HepG2 (cell line): Measurements from ENCODE around the gene RPL38. TPM values are rescaled to one million over a fixed set of nuclear protein-coding genes. Genes with fewer than 3 reads are reported as not detected.

ENCODE experiments used
- ATAC-seq: fragments of 200-7000 bp; cut with Tn5 transposase; 3 replicates; pipeline ENCODE4 v1.9.1; 2020; ENCODE audit warnings: mild to moderate bottlenecking, moderate library complexity
- BruUV-seq: library from RNA; stranded (reverse); fragments of 400-500 nt; replicated peaks from 2 replicates; lab custom pipeline; 2021; lab: Mats Ljungman, UMichigan
- CTCF ChIA-PET: fragments of 300-600 bp; formaldehyde crosslinking; extraction: SDS; loops from one replicate; lab custom pipeline; 2021; ENCODE audit warnings: low total read pairs, inconsistent platforms, low intra/inter-chr PET ratio; lab: Yijun Ruan, JAX
- POLR2A ChIA-PET: fragments of 350-600 bp; sonication (Branson Sonifier 250); formaldehyde crosslinking; loops from one replicate; lab custom pipeline; 2020; ENCODE audit warnings: antibody characterized with exemption, inconsistent platforms; lab: Yijun Ruan, JAX
- DNase-seq: peaks from one replicate; pipeline ENCODE4 v3.0.0-alpha.2; 2015; ENCODE audit warnings: low spot score
- FAIRE-seq: peaks from 3 replicates; lab custom pipeline; 2011; peaks lifted over from hg19 to GRCh38; lab: Jason Lieb, UNC
- H2AFZ ChIP-seq: one replicate; pipeline ENCODE4 v1.6.1; 2011; ENCODE audit warnings: low read length, inconsistent platforms
- H3K27ac ChIP-seq: fragments of 300-600 bp; 3 replicates; pipeline ENCODE4 v1.8.0; 2011; ENCODE audit warnings: mixed run types, mild to moderate bottlenecking, mixed read lengths, low read length, inconsistent platforms; ENCODE audit not compliant: insufficient read depth; ENCODE audit errors: extremely low read length
- H3K27me3 ChIP-seq, 2 experiments: fragments of 200-600 bp in 1 of 2; 2 replicates in 1 of 2; 3 replicates in 1 of 2; pipeline versions ENCODE4 v1.6.0 to v1.8.0; 2011; ENCODE audit warnings: low read length in 2 of 2, mild to moderate bottlenecking in 2 of 2, moderate library complexity in 2 of 2, inconsistent platforms in 1 of 2; ENCODE audit not compliant: insufficient read depth in 2 of 2, control insufficient read depth in 1 of 2
- H3K36me3 ChIP-seq, 2 experiments: fragments of 200-600 bp in 1 of 2; replicated peaks in 1 of 2; 2 replicates in 1 of 2; 3 replicates in 1 of 2; pipeline versions ENCODE4 v1.5.1 to v1.8.0; 2011; ENCODE audit warnings: low read length in 2 of 2, inconsistent platforms in 1 of 2; ENCODE audit not compliant: insufficient read depth in 2 of 2, control insufficient read depth in 1 of 2
- H3K4me1 ChIP-seq: 2 replicates; pipeline ENCODE4 v1.5.1; 2012; ENCODE audit warnings: low read length, inconsistent platforms; ENCODE audit not compliant: insufficient read depth
- H3K4me2 ChIP-seq: 2 replicates; pipeline ENCODE4 v1.6.0; 2011; ENCODE audit warnings: low read depth, low read length, inconsistent platforms
- H3K4me3 ChIP-seq, 3 experiments: fragments of 200-600 bp in 1 of 3; sonication (generic), shearing (Covaris generic) in 1 of 3; replicated peaks in 1 of 3; 2 replicates each; pipeline ENCODE4 v1.5.1; 2011 to 2016; ENCODE audit warnings: low read length in 3 of 3, inconsistent platforms in 2 of 3, low read depth in 2 of 3, mild to moderate bottlenecking in 2 of 3, control low read depth in 1 of 3, mixed read lengths in 1 of 3; ENCODE audit not compliant: insufficient read depth in 1 of 3
- H3K79me2 ChIP-seq: one replicate; pipeline ENCODE4 v1.6.1; 2011; ENCODE audit warnings: low read length, inconsistent platforms; ENCODE audit not compliant: insufficient read depth
- H3K9ac ChIP-seq: 2 replicates; pipeline ENCODE4 v1.6.0; 2011; ENCODE audit warnings: mild to moderate bottlenecking, low read depth, low read length, inconsistent platforms; ENCODE audit not compliant: insufficient read depth
- H3K9me3 ChIP-seq: 2 replicates; pipeline ENCODE4 v1.5.1; 2012; ENCODE audit warnings: mild to moderate bottlenecking, low read length
- H4K20me1 ChIP-seq: 2 replicates; pipeline ENCODE4 v1.6.0; 2011; ENCODE audit warnings: inconsistent platforms, mild to moderate bottlenecking, low read length, moderate library complexity; ENCODE audit not compliant: insufficient read depth
- NCOA5 ChIP-seq: sonication (generic); formaldehyde crosslinking; IDR thresholded peaks from 2 replicates; pipeline ENCODE4 v1.4.0; 2020; ENCODE audit warnings: missing genetic modification reagents
- PRPF4 ChIP-seq: fragments of 200-400 bp; formaldehyde crosslinking; IDR thresholded peaks from 2 replicates; pipeline ENCODE4 v1.6.1; 2016; ENCODE audit warnings: low read length, low read depth; ENCODE audit not compliant: poor library complexity, severe bottlenecking
- RBM22 ChIP-seq: fragments of 200-400 bp; formaldehyde crosslinking; optimal IDR thresholded peaks from 2 replicates; pipeline ENCODE3; 2017; ENCODE audit warnings: mild to moderate bottlenecking, low read length, moderate library complexity
- U2AF1 ChIP-seq: fragments of 200-400 bp; formaldehyde crosslinking; optimal IDR thresholded peaks from 2 replicates; pipeline ENCODE3; 2017; ENCODE audit warnings: mild to moderate bottlenecking, low read depth, low read length
- WGBS: methylation state at CpG from one replicate; pipeline ENCODE4 v1.1.6; 2017; ENCODE audit warnings: low lambda C conversion rate; 5-methylcytosine and 5-hydroxymethylcytosine counted together
- in situ Hi-C: cut with HindIII; loops from 2 replicates; pipeline ENCODE4 v1.10.0; 2017; ENCODE audit warnings: low pct_unique_long_range_greater_than_20kb; ENCODE audit not compliant: extremely low pct_ligation_motif_present
- intact Hi-C: fragments of 100-400 bp; cut with micrococcal nuclease; formaldehyde crosslinking; loops from one replicate; pipeline ENCODE4 v1.10.0; 2022; ENCODE audit not compliant: unreplicated experiment
- polyA plus RNA-seq, 8 experiments: library from polyadenylated mRNA; depleted of rRNA in 3 of 8; stranded (reverse) in 7 of 8; unstranded in 1 of 8; fragments of >200 nt; fragmentation: Illumina TruSeq in 4 of 8; extraction: Trizol in 4 of 8; gene quantifications; 2 replicates each; pipeline versions ENCODE4 v1.2.1 to v1.2.3, GENCODE V29; 2011 to 2016; ENCODE audit warnings: low read depth in 4 of 8, missing spikeins in 1 of 8, mixed read lengths in 1 of 8; ENCODE audit not compliant: insufficient read depth in 1 of 8
- total RNA-seq, 5 experiments: library from RNA; depleted of rRNA; stranded (reverse); fragments of >200 nt; fragmentation: Illumina TruSeq; extraction: Trizol; gene quantifications; 2 replicates each; pipeline ENCODE4 v1.2.3, GENCODE V29; 2016; ENCODE audit warnings: low read depth in 1 of 5
- TF ChIP-seq, protein P1 (sequence below): sonication (generic); formaldehyde crosslinking; IDR thresholded peaks from 2 replicates; pipeline ENCODE4 v1.4.0; 2020; ENCODE audit warnings: missing genetic modification reagents
- TF ChIP-seq, protein P2 (sequence below): sonication (generic); formaldehyde crosslinking; IDR thresholded peaks from 2 replicates; pipeline ENCODE4 v1.4.0; 2020; ENCODE audit warnings: missing genetic modification reagents
- TF ChIP-seq, protein P3 (sequence below): sonication (generic); formaldehyde crosslinking; IDR thresholded peaks from 2 replicates; pipeline ENCODE4 v1.4.0; 2020; ENCODE audit warnings: missing genetic modification reagents
- TF ChIP-seq, protein P4 (sequence below): IDR thresholded peaks from 2 replicates; pipeline ENCODE4 v1.6.1; 2016; ENCODE audit warnings: mild to moderate bottlenecking

Gene RPL38
- total and polyA plus RNA-seq, 2 of the 13 experiments (the other 11 are each of a cell fraction or from before 2014, with no cell fraction given): 2,370 to 2,372 TPM

DNA sequence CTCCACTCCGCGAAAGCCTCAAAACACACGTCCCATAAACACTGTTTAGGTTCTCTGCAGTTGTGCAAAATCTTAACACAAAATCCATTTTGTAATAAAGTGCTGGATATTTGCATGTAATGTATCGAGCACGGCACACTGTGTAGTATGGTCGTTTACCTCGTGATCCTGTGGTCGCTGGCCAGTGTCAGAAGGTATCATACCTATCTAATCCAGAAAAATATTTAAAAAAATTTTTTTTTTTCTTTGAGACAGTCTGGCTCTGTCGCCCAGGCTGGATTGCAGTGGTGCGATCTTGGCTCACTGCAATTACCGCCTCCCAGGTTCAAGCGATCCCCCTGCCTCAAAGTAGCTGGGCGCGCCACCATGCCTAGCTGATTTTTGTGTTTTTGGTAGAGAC, 996 bp downstream of the RPL38 start:
- FAIRE-seq: no peak
- in situ Hi-C loops: no loop called here
- DNase-seq: no peak
- H3K27me3 ChIP-seq: peaks cover 18 to 41% of the 10 kb centered on the region in 2 experiments
- H2AFZ ChIP-seq: no peak overlapping the region
- H3K9ac ChIP-seq: peak overlapping the region; percentile 99
- no peak for ATAC-seq
- H3K79me2 ChIP-seq: peaks cover 47% of the 10 kb centered on the region
- peaks cover 25 to 42% of the 10 kb centered on the region in 2 experiments for H3K36me3 ChIP-seq
- no peaks in the 10 kb centered on the region for H3K9me3 ChIP-seq
- peak overlapping the region; percentile 78 for H3K27ac ChIP-seq
- peaks cover 28% of the 10 kb centered on the region for H3K4me1 ChIP-seq
- TF ChIP-seq U2AF1 (peak; percentile 11), NCOA5 (CRISPR knock-in tag) (no peak), PRPF4 (peak; percentile 49)
- TF ChIP-seq, protein P1, sequence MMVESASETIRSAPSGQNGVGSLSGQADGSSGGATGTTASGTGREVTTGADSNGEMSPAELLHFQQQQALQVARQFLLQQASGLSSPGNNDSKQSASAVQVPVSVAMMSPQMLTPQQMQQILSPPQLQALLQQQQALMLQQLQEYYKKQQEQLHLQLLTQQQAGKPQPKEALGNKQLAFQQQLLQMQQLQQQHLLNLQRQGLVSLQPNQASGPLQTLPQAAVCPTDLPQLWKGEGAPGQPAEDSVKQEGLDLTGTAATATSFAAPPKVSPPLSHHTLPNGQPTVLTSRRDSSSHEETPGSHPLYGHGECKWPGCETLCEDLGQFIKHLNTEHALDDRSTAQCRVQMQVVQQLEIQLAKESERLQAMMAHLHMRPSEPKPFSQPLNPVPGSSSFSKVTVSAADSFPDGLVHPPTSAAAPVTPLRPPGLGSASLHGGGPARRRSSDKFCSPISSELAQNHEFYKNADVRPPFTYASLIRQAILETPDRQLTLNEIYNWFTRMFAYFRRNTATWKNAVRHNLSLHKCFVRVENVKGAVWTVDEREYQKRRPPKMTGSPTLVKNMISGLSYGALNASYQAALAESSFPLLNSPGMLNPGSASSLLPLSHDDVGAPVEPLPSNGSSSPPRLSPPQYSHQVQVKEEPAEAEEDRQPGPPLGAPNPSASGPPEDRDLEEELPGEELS (CRISPR knock-in tag): 0 out of 2 replicates have a peak, but pooled peaks have one; percentile 0
- no TSS peak for BruUV-seq
- intact Hi-C loops: loop anchor here (10.0 kb wide), 2 partner anchors 250 to 410 kb away; no protein-coding TSS in a partner anchor
- H3K4me2 ChIP-seq: peak overlapping the region; percentile 94
- peaks cover 59% of the 10 kb centered on the region for H4K20me1 ChIP-seq
- WGBS: 33% methylated on average over 14 of the region's 14 CpGs
- peak overlapping the region; percentile 92 to 99 (median 97) for H3K4me3 ChIP-seq
- ChIA-PET POLR2A (interaction anchor here (2.3 to 2.7 kb wide), 2 partner anchors 9 to 12 kb away, joined by 22 to 44 read pairs; partner anchors contain the start of gene TTYH2), CTCF (no interaction called here)

DNA sequence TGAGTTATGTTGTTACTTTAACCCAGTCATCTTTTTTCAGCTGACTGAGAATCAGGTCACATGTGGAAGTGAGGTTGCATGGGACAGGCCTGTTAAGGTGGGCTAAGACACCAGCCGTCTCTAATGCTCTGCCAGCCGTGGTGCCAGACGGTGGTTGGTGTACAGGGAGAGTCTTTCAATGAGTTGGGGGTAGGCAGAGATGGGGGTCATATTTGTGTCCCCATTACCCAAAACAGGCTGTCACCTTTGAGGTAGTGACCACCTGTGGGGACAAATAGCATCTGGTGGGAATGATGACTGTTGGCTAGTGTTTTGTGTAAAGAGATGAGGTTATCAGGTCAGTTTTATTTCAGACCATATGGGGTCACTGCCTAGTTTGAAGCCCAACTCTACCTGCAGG, 1.8 kb downstream of the RPL38 start:
- peaks cover 28% of the 10 kb centered on the region for H3K4me1 ChIP-seq
- peaks cover 67% of the 10 kb centered on the region for H4K20me1 ChIP-seq
- no peak for DNase-seq
- peak overlapping the region; percentile 92 to 99 (median 97); a peak in 4 of 6 replicates for H3K4me3 ChIP-seq
- no peak for ATAC-seq
- no peaks in the 10 kb centered on the region for H3K9me3 ChIP-seq
- peak overlapping the region; percentile 94 for H3K4me2 ChIP-seq
- CTCF ChIA-PET: no interaction called here
- no peak overlapping the region for H2AFZ ChIP-seq
- peak; percentile 23 for FAIRE-seq
- no TSS peak for BruUV-seq
- peaks cover 14 to 35% of the 10 kb centered on the region in 2 experiments for H3K27me3 ChIP-seq
- H3K9ac ChIP-seq: peak overlapping the region; percentile 99
- intact Hi-C loops (loop anchor here (10.0 kb wide), 2 partner anchors 250 to 410 kb away; no protein-coding TSS in a partner anchor), in situ Hi-C loops (no loop called here)
- peaks cover 30 to 50% of the 10 kb centered on the region in 2 experiments for H3K36me3 ChIP-seq
- POLR2A ChIA-PET: interaction anchor here (2.3 to 2.7 kb wide), 2 partner anchors 8 to 13 kb away, joined by 22 to 44 read pairs; partner anchors contain the start of gene TTYH2
- H3K27ac ChIP-seq: peak overlapping the region; percentile 18
- H3K79me2 ChIP-seq: peaks cover 47% of the 10 kb centered on the region
- 84% methylated on average over 3 of the region's 3 CpGs for WGBS
- peak; percentile 54 for TF ChIP-seq RBM22
- TF ChIP-seq, protein P2, sequence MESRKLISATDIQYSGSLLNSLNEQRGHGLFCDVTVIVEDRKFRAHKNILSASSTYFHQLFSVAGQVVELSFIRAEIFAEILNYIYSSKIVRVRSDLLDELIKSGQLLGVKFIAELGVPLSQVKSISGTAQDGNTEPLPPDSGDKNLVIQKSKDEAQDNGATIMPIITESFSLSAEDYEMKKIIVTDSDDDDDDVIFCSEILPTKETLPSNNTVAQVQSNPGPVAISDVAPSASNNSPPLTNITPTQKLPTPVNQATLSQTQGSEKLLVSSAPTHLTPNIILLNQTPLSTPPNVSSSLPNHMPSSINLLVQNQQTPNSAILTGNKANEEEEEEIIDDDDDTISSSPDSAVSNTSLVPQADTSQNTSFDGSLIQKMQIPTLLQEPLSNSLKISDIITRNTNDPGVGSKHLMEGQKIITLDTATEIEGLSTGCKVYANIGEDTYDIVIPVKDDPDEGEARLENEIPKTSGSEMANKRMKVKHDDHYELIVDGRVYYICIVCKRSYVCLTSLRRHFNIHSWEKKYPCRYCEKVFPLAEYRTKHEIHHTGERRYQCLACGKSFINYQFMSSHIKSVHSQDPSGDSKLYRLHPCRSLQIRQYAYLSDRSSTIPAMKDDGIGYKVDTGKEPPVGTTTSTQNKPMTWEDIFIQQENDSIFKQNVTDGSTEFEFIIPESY (CRISPR knock-in tag): no peak
- TF ChIP-seq, protein P3, sequence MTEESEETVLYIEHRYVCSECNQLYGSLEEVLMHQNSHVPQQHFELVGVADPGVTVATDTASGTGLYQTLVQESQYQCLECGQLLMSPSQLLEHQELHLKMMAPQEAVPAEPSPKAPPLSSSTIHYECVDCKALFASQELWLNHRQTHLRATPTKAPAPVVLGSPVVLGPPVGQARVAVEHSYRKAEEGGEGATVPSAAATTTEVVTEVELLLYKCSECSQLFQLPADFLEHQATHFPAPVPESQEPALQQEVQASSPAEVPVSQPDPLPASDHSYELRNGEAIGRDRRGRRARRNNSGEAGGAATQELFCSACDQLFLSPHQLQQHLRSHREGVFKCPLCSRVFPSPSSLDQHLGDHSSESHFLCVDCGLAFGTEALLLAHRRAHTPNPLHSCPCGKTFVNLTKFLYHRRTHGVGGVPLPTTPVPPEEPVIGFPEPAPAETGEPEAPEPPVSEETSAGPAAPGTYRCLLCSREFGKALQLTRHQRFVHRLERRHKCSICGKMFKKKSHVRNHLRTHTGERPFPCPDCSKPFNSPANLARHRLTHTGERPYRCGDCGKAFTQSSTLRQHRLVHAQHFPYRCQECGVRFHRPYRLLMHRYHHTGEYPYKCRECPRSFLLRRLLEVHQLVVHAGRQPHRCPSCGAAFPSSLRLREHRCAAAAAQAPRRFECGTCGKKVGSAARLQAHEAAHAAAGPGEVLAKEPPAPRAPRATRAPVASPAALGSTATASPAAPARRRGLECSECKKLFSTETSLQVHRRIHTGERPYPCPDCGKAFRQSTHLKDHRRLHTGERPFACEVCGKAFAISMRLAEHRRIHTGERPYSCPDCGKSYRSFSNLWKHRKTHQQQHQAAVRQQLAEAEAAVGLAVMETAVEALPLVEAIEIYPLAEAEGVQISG (CRISPR knock-in tag): no peak
- TF ChIP-seq, protein P4, sequence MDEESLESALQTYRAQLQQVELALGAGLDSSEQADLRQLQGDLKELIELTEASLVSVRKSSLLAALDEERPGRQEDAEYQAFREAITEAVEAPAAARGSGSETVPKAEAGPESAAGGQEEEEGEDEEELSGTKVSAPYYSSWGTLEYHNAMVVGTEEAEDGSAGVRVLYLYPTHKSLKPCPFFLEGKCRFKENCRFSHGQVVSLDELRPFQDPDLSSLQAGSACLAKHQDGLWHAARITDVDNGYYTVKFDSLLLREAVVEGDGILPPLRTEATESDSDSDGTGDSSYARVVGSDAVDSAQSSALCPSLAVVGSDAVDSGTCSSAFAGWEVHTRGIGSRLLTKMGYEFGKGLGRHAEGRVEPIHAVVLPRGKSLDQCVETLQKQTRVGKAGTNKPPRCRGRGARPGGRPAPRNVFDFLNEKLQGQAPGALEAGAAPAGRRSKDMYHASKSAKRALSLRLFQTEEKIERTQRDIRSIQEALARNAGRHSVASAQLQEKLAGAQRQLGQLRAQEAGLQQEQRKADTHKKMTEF (CRISPR knock-in tag): 0 out of 2 replicates have a peak, but pooled peaks have one; percentile 8
